Uterus (tissue), 4 donors: ENCODE data around the gene SPINK1. TPM values are rescaled to one million over a fixed set of nuclear protein-coding genes. Genes with fewer than 3 reads are reported as not detected.

ENCODE experiments used
- DNase-seq, 2 donors: peaks; one replicate each; pipeline ENCODE4 v3.0.0-alpha.2; 2019 to 2020
- H3K27ac ChIP-seq, 2 donors: fragments of 200-600 bp; sonication (generic); 1 replicate in 1 of 2; 2 replicates in 1 of 2; pipeline ENCODE4 v1.5.1; 2016 to 2018
- H3K27me3 ChIP-seq, 2 donors: fragments of 200-600 bp; sonication (generic); one replicate each; pipeline ENCODE4 v1.5.1; 2018 to 2019; ENCODE audit warnings: control low read depth in 1 of 2
- H3K36me3 ChIP-seq, 2 donors: fragments of 200-600 bp; sonication (generic); one replicate each; pipeline ENCODE4 v1.5.1; 2019; ENCODE audit warnings: control low read depth in 1 of 2
- H3K4me1 ChIP-seq, 2 donors: fragments of 200-600 bp; sonication (generic); one replicate each; pipeline ENCODE4 v1.5.1; 2018 to 2019; ENCODE audit warnings: control low read depth in 1 of 2
- H3K4me3 ChIP-seq, 2 donors: fragments of 200-600 bp; sonication (generic); 1 replicate in 1 of 2; 2 replicates in 1 of 2; pipeline ENCODE4 v1.5.1; 2018 to 2019; ENCODE audit warnings: mild to moderate bottlenecking in 1 of 2
- H3K9me3 ChIP-seq, 2 donors: fragments of 200-600 bp; sonication (generic); one replicate each; pipeline ENCODE4 v1.5.1; 2019; ENCODE audit warnings: control low read depth in 1 of 2
- CTCF ChIP-seq, 4 experiments: fragments of 200-600 bp in 2 of 4; fragments of 450-650 bp in 2 of 4; sonication (generic) in 2 of 4; IDR thresholded peaks; one replicate each; pipeline ENCODE4 v1.5.1; 2016 to 2019; ENCODE audit warnings: antibody characterized with exemption in 4 of 4, mild to moderate bottlenecking in 2 of 4, moderate library complexity in 1 of 4
- POLR2A ChIP-seq, 2 donors: fragments of 450-650 bp; IDR thresholded peaks; one replicate each; pipeline ENCODE4 v1.6.1; 2016; ENCODE audit warnings: antibody characterized with exemption in 2 of 2, mild to moderate bottlenecking in 1 of 2, moderate library complexity in 1 of 2
- intact Hi-C: fragments of 100-400 bp; cut with DNase I; formaldehyde crosslinking; loops from one replicate; pipeline ENCODE4 v1.15.1; 2023; ENCODE audit warnings: low total_unique reads
- total RNA-seq, 4 donors: library from RNA; depleted of rRNA in 3 of 4; stranded (reverse); fragments of >200 nt in 3 of 4; gene quantifications; one replicate each; pipeline versions ENCODE4 v1.1.0 to v1.2.4, GENCODE V29; 2014 to 2023
- donor health status: DM: yes; HTN: yes; CAD: no.

Gene SPINK1
- total RNA-seq, 4 donors from 2014 or later: not detected

- DNase-seq: no peak
- H3K27me3 ChIP-seq: no peaks in the 10 kb centered on the region
- no peak overlapping the region for H3K4me3 ChIP-seq
- H3K4me1 ChIP-seq: no peaks in the 10 kb centered on the region
- TF ChIP-seq POLR2A (IDR thresholded peaks at IDR 0.05): no peak
- no peak for TF ChIP-seq CTCF (IDR thresholded peaks at IDR 0.05)
- no peak overlapping the region for H3K27ac ChIP-seq
- H3K9me3 ChIP-seq: no peaks in the 10 kb centered on the region
- H3K36me3 ChIP-seq: no peaks in the 10 kb centered on the region
- intact Hi-C loops: no loop called here
Measured at GRCh38 chr5:147852365-147852764, 20.9 kb upstream of the SPINK1 start.

GRCh38 chr5:147851578-147851977 lies 20.1 kb upstream of the SPINK1 start:
- Histone ChIP-seq H3K9me3 (no peaks in the 10 kb centered on the region), H3K36me3 (no peaks in the 10 kb centered on the region), H3K4me3 (no peak overlapping the region), H3K27ac (no peak overlapping the region), H3K27me3 (no peaks in the 10 kb centered on the region), H3K4me1 (no peaks in the 10 kb centered on the region)
- no peak for TF ChIP-seq POLR2A (IDR thresholded peaks at IDR 0.05)
- no peak for TF ChIP-seq CTCF (IDR thresholded peaks at IDR 0.05)
- DNase-seq: no peak
- intact Hi-C loops: no loop called here

DNA sequence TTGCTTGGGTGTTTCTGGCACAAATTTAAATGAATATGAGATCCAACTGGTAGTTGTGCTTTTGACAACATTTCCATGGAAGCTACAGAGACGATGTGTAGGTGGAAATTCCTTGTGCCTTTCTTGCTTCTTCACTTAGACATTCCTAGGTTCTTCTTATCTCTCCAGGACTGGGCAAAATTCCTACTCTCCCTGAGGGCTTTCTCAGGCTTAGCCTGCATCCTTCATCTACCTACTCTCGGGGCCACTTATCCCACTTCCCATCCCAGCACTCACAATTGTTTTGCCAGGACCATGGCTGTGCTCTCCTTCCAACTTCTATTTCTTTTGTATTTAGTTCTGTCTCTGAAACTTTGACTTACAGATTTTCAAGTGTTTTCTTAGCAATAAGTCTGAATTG lies 17.8 kb upstream of the SPINK1 start:
- Histone ChIP-seq H3K4me3 (no peak overlapping the region), H3K27ac (no peak overlapping the region), H3K27me3 (no peaks in the 10 kb centered on the region), H3K4me1 (no peaks in the 10 kb centered on the region), H3K36me3 (no peaks in the 10 kb centered on the region), H3K9me3 (no peaks in the 10 kb centered on the region)
- intact Hi-C loops: no loop called here
- DNase-seq: no peak
- no peak for TF ChIP-seq POLR2A (IDR thresholded peaks at IDR 0.05)
- no peak for TF ChIP-seq CTCF (IDR thresholded peaks at IDR 0.05)

DNA sequence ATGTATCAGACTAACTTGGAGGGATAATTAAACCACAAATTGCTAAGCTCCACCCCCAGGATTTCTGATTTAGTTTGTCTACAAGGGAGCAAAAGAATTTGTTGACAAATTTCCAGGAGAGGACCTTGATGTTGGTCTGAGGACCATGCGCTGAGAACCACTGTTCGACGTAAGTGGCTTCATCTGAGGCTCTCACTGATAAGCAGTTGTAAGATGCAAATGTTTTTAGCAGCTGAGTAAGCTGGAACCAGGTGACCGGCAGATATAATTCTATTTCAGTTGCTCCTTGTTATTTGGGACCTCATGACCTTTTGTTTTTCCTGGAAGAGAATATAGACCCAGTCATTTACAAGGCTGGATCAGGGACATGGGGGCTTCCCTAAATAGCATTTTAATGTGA lies 14.1 kb upstream of the SPINK1 start:
- no peak for DNase-seq
- Histone ChIP-seq H3K4me3 (no peak overlapping the region), H3K27me3 (no peaks in the 10 kb centered on the region), H3K36me3 (no peaks in the 10 kb centered on the region), H3K27ac (no peak overlapping the region), H3K4me1 (no peaks in the 10 kb centered on the region), H3K9me3 (no peaks in the 10 kb centered on the region)
- TF ChIP-seq POLR2A (IDR thresholded peaks at IDR 0.05): no peak
- TF ChIP-seq CTCF (IDR thresholded peaks at IDR 0.05): no peak
- intact Hi-C loops: no loop called here

GRCh38 chr5:147844846-147845245 lies 13.4 kb upstream of the SPINK1 start:
- Histone ChIP-seq H3K4me1 (no peaks in the 10 kb centered on the region), H3K9me3 (no peaks in the 10 kb centered on the region), H3K4me3 (no peak overlapping the region), H3K27me3 (no peaks in the 10 kb centered on the region), H3K36me3 (no peaks in the 10 kb centered on the region), H3K27ac (no peak overlapping the region)
- DNase-seq: no peak
- no peak for TF ChIP-seq POLR2A (IDR thresholded peaks at IDR 0.05)
- TF ChIP-seq CTCF (IDR thresholded peaks at IDR 0.05): no peak
- intact Hi-C loops: no loop called here
